Skeletal muscle tissue (tissue), 4 donors: Measurements from ENCODE around the gene SENP6. TPM values are rescaled to one million over a fixed set of nuclear protein-coding genes. Genes with fewer than 3 reads are reported as not detected.
"Not testable (repeated sequence)": the region's sequence is repeated elsewhere in the genome, so short reads cannot be mapped to it uniquely, and the experiment has no call there.

ENCODE experiments used
- H3K27ac ChIP-seq: one replicate; pipeline ENCODE4 v1.7.0; 2013; ENCODE audit warnings: mild to moderate bottlenecking, low read depth, low read length, inconsistent platforms
- H3K27me3 ChIP-seq, 3 donors: one replicate each; pipeline ENCODE4 v1.7.0; 2013; ENCODE audit warnings: low read length in 3 of 3; ENCODE audit not compliant: control insufficient read depth in 3 of 3, insufficient read depth in 3 of 3
- H3K36me3 ChIP-seq, 3 donors: one replicate each; pipeline ENCODE4 v1.7.0; 2013; ENCODE audit warnings: low read length in 3 of 3; ENCODE audit not compliant: control insufficient read depth in 3 of 3, insufficient read depth in 3 of 3
- H3K4me1 ChIP-seq, 3 donors: one replicate each; pipeline ENCODE4 v1.7.0; 2013; ENCODE audit warnings: low read length in 3 of 3, mild to moderate bottlenecking in 3 of 3; ENCODE audit not compliant: control insufficient read depth in 3 of 3, insufficient read depth in 3 of 3
- H3K4me3 ChIP-seq, 3 donors: one replicate each; pipeline ENCODE4 v1.7.0; 2013; ENCODE audit warnings: low read length in 3 of 3
- H3K9ac ChIP-seq, 3 donors: one replicate each; pipeline ENCODE4 v1.7.0; 2013; ENCODE audit warnings: low read length in 3 of 3, mild to moderate bottlenecking in 3 of 3, moderate library complexity in 2 of 3, low read depth in 1 of 3
- H3K9me3 ChIP-seq, 3 donors: one replicate each; pipeline ENCODE4 v1.7.0; 2013; ENCODE audit warnings: low read length in 3 of 3; ENCODE audit not compliant: control insufficient read depth in 3 of 3
- total RNA-seq: library from RNA; depleted of rRNA; stranded (reverse); fragments of >200 nt; gene quantifications from one replicate; pipeline ENCODE4 v1.2.3, GENCODE V29; 2014
- donor health status: Osteomylitis.

SENP6 gene
- total RNA-seq, 1 donor from 2014 or later: 91.3 TPM

GRCh38 chr6:75620381-75621304, 19.0 kb downstream of the SENP6 start:
- no peak overlapping the region for H3K4me3 ChIP-seq
- peak overlapping the region in 1 of 3 donors; percentile 24 for H3K9ac ChIP-seq
- H3K36me3 ChIP-seq: peaks cover 3 to 9% (median 3%) of the 10 kb centered on the region in 3 donors
- peaks cover 11 to 18% (median 14%) of the 10 kb centered on the region in 3 donors for H3K4me1 ChIP-seq
- no peaks in the 10 kb centered on the region for H3K9me3 ChIP-seq
- H3K27ac ChIP-seq: peak overlapping the region; percentile 43
- H3K27me3 ChIP-seq: no peaks in the 10 kb centered on the region

GRCh38 chr6:75621846-75622245, 20.2 kb downstream of the SENP6 start:
- H3K27ac ChIP-seq: no peak overlapping the region
- peaks cover 3 to 9% (median 3%) of the 10 kb centered on the region in 3 donors for H3K36me3 ChIP-seq
- no peak overlapping the region for H3K4me3 ChIP-seq
- no peaks in the 10 kb centered on the region for H3K27me3 ChIP-seq
- H3K9ac ChIP-seq: no peak overlapping the region
- H3K9me3 ChIP-seq: no peaks in the 10 kb centered on the region
- H3K4me1 ChIP-seq: peaks cover 11 to 18% (median 14%) of the 10 kb centered on the region in 3 donors

GRCh38 chr6:75623491-75623890, 21.8 kb downstream of the SENP6 start:
- peaks cover 3 to 11% (median 3%) of the 10 kb centered on the region in 3 donors for H3K36me3 ChIP-seq
- no peak overlapping the region for H3K27ac ChIP-seq
- no peak overlapping the region for H3K4me3 ChIP-seq
- H3K4me1 ChIP-seq: peaks cover 11 to 18% (median 14%) of the 10 kb centered on the region in 3 donors
- H3K9ac ChIP-seq: no peak overlapping the region
- H3K27me3 ChIP-seq: no peaks in the 10 kb centered on the region
- no peaks in the 10 kb centered on the region for H3K9me3 ChIP-seq

DNA sequence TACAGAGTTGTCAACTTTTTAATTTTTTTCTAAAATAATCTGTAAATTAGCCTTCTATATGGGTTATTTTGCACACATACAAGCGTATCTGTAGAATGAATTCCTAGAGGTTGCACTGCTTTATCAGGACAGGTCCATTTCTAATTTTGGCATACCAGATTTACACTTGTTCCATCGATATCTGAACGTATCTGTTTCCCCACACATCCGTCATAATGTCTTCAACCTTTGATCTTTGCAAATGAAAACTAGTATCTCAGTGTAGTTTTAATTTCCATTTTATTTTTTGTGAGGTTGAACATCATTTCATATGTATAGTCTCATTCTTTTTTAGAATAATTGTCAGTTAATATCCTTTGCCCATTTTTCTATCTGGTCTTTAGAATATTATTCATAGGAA, 22.7 kb downstream of the SENP6 start:
- Histone ChIP-seq H3K4me1 (peaks cover 9 to 14% (median 11%) of the 10 kb centered on the region in 3 donors), H3K27ac (no peak overlapping the region), H3K9me3 (no peaks in the 10 kb centered on the region), H3K27me3 (no peaks in the 10 kb centered on the region), H3K9ac (no peak overlapping the region), H3K36me3 (peaks cover 3 to 11% (median 3%) of the 10 kb centered on the region in 3 donors), H3K4me3 (no peak overlapping the region)

GRCh38 chr6:75624988-75625387, 23.3 kb downstream of the SENP6 start:
- H3K27ac ChIP-seq: no peak overlapping the region
- peaks cover 4 to 8% (median 6%) of the 10 kb centered on the region in 3 donors for H3K4me1 ChIP-seq
- no peak overlapping the region for H3K4me3 ChIP-seq
- H3K9ac ChIP-seq: no peak overlapping the region
- H3K27me3 ChIP-seq: no peaks in the 10 kb centered on the region
- peaks cover 3 to 11% (median 3%) of the 10 kb centered on the region in 3 donors for H3K36me3 ChIP-seq
- H3K9me3 ChIP-seq: no peaks in the 10 kb centered on the region

DNA sequence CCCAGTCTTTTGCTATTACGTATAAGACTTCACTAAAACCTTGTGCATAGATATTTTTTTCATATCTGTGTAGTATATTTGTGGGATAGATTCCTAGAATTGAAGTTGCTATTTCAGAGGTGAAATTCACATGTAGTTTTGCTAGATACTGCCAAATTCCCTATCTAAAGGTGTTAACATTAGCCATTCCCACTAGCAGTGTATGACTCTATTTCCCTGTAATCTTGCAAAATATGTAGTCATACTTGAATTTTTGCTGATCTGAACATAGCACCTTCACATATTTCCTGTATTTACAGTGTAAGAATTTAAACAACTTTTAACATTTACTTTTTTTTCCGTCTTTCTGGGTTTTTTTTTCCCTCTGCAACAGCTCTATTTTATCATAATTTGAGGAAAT, 24.9 kb downstream of the SENP6 start:
- H3K27ac ChIP-seq: no peak overlapping the region
- no peak overlapping the region for H3K9ac ChIP-seq
- peaks cover 3 to 11% (median 3%) of the 10 kb centered on the region in 3 donors for H3K36me3 ChIP-seq
- no peaks in the 10 kb centered on the region for H3K27me3 ChIP-seq
- no peaks in the 10 kb centered on the region for H3K9me3 ChIP-seq
- no peak overlapping the region for H3K4me3 ChIP-seq
- H3K4me1 ChIP-seq: no peaks in the 10 kb centered on the region

DNA sequence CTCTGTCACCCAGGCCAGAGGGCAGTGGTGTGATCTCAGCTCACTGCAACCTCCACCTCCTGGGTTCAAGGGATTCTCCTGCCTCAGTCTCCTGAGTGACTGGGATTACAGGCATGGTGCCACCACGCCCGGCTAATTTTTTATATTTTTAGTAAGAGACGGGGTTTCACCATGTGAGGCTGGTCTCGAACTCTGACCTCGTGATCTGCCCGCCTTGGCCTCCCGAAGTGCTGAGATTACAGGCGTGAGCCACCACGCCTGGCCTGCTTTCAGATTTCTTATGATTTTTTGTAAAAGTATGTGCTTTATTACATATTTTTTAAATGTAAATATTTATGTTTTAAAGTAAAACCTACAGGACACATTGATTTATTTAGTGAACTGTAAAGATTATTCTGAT, 26.0 kb downstream of the SENP6 start:
- H3K27me3 ChIP-seq, H3K27ac ChIP-seq, H3K9ac ChIP-seq, H3K4me1 ChIP-seq, H3K9me3 ChIP-seq, H3K4me3 ChIP-seq: not testable (repeated sequence)
- peaks cover 3 to 11% (median 3%) of the 10 kb centered on the region in 3 donors for H3K36me3 ChIP-seq

DNA sequence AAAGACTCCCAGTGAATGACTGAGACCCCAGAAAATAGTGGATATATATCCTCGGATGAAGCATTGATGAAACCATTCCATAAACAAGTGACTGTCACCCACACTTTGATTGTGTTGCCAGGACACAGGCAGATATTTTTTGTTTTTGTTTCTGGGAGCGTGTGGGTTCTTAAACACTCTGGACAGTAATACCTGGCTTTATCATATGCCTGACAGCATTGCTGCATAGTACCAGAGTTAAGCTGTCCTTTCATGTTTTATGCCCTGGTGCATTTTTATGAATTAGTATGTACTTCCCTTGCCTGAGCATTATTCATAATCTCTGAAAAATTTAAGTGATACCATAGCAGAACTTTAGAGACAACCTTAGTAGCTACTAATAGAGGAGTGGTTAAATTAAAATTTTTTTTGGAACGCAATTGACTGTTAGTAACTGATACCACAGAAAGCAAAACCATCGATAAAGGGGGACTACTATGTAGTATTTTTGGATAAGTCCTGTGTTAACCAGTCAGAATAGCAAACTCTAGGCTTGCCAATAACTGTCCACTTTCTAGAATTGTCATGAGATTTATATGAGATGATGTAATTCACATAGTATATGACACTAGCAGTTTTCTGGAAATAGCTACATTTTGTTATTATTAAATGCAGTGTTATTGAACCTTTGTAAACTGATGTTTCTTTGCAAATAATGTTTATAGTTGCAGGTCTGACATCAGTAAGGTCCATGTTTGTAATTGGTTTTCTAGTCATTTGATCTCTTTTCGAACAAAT, 30.4 kb downstream of the SENP6 start:
- H3K9ac ChIP-seq: no peak overlapping the region
- no peak overlapping the region for H3K4me3 ChIP-seq
- H3K36me3 ChIP-seq: peaks cover 0 to 13% (median 0%) of the 10 kb centered on the region in 3 donors
- no peaks in the 10 kb centered on the region for H3K4me1 ChIP-seq
- no peaks in the 10 kb centered on the region for H3K27me3 ChIP-seq
- no peaks in the 10 kb centered on the region for H3K9me3 ChIP-seq
- no peak overlapping the region for H3K27ac ChIP-seq

- Histone ChIP-seq H3K4me1 (no peaks in the 10 kb centered on the region), H3K27ac (no peak overlapping the region), H3K9ac (no peak overlapping the region), H3K4me3 (no peak overlapping the region), H3K27me3 (no peaks in the 10 kb centered on the region), H3K9me3 (no peaks in the 10 kb centered on the region), H3K36me3 (peaks cover 0 to 11% (median 0%) of the 10 kb centered on the region in 3 donors)
Measured at GRCh38 chr6:75633045-75633444, 31.4 kb downstream of the SENP6 start.

GRCh38 chr6:75642311-75642710, 40.6 kb downstream of the SENP6 start:
- H3K4me1 ChIP-seq: no peaks in the 10 kb centered on the region
- H3K9me3 ChIP-seq: no peaks in the 10 kb centered on the region
- H3K27ac ChIP-seq: no peak overlapping the region
- H3K36me3 ChIP-seq: peaks cover 2 to 19% (median 17%) of the 10 kb centered on the region in 3 donors
- no peaks in the 10 kb centered on the region for H3K27me3 ChIP-seq
- H3K4me3 ChIP-seq: no peak overlapping the region
- no peak overlapping the region for H3K9ac ChIP-seq
